GM19025 (cell line): ENCODE measurements around the gene GID8.
A peak's percentile ranks its signal among the peaks of the same experiment; 100 is the strongest.

Source experiments
- ATAC-seq: cut with Tn5 transposase; IDR thresholded peaks from one replicate; pipeline ENCODE4 v1.9.1; 2021; ENCODE audit warnings: mild to moderate bottlenecking, low read depth, moderate library complexity; ENCODE audit not compliant: unreplicated experiment

The GID8 gene

DNA sequence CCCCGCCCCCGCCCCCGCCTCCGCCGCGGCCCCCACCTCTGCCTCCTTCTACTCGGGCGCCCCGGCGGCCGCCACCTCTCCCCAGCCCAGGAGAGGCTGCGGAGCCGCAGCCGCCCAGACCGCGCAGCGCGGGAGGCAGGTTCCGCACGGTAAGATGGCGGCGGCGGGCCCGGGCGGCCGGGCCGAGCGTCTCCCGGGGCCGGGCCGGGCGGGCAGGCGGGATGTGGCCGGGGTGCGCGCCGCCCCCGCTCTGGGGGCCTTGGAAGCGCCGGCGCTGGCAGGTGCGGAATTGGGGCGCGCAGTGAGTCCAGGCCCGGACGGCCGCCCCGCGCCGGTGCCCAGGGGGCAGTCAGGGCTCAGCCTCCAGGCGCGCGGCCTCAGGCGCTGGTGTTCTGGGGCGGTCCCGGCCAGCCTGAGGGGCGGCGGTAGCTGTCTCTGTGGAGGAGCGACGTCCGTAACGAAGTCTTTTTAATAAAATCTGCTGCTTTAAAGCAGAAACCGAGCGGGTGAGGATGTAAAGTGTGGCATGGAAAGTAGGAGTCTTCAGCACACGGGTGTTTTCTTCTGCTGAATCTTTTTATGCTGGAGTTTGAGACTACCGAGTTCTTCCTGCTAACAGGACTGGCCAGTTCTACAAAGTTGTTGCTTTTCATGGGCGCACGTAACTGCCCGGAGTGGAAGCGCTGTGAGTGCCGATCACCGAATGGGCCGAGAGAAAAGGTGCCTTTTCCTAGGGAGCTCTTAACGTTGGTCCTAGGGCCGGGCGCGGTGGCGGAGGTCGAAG lies at the start of gene GID8:
GID8 (plus strand) TSS at position 43 of the 784 bp plus-strand sequence. CDS start 3,356 bp downstream, outside the sequence.
- peak; percentile 39 for ATAC-seq

DNA sequence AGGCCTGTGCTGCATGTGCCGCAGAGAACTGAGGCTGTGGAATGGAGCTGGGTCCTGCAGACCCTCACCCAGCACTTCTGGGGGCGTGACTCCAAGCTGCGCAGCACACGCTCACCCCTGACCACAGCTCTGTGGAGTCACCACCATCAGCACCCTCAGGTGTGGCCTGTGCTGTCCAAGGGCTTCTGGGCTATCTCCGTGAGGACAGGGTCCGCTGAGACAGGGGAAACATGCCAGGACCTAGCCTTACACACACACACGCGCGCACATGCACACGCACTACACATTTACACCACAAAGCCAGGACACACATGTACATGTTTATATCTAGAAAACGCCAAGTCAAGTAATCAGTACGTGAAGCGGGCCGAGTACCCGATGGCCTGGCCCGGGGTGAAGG lies 49.5 kb upstream of the GID8 start:
- ATAC-seq, result no peak

- ATAC-seq, result no peak
Observed at GRCh38 chr20:62888910-62889309, 49.0 kb upstream of the GID8 start.

DNA sequence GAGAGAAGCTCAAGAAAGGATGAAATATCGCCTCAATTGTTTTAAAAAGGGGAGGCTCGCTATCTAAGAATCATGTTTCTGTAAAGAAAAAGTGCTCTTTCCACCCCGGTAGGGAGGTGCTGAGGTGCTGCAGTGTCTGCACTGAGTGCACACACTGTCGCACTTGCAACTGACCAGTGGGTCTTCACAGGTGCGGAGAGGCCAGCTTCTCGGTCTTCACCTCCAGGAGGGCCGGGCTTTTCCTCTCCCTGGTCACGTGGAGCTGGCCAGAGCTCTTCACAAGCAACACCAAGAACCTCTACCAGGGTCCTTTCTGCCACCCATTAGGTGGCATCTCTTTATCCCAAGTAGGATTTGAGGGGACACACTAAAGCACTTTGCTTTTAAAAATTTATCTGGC lies 48.5 kb upstream of the GID8 start:
- ATAC-seq, result no peak

- no peak for ATAC-seq
Observed at GRCh38 chr20:62889871-62890270, 48.1 kb upstream of the GID8 start.

DNA sequence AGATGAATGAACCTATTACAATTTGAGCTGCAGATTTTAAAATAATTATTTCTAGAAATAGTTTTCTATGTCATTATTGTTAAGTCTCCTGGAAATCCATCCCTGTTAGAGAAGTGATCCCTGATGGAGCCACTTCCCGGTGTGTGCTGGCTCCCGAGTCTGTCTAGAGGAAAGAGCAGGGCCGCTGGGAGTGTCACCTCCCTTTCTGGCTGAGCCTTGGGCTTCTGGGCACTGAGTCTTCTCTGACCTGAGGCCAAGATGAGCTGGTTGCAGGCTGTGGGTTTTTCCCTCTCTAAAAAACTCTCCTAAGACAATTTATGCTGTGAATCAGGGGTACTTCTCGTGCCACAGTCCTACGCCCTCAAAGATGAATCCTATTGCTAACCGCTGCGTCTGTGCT lies 47.5 kb upstream of the GID8 start:
- no peak for ATAC-seq

DNA sequence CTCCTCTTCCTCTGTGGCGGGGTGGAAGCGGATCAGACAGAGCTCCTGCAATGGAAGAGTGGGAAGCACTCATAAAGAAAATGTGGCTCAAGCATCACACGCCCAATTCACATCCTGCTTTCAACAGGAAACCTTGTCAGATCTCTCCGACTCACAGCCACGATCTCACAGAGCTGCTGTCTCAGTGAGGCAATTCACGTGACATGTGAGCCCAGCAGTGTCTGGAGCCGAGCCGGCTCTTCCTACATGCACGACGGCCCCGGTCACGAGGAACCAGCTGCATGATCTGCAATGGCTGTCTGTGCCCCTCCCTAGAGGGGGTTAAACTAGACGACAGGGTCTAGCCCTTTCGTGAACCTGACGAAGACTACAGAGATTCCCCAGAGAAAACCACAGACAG lies 46.8 kb upstream of the GID8 start:
- no peak for ATAC-seq

- no peak for ATAC-seq
Observed at GRCh38 chr20:62892348-62893304, 45.3 kb upstream of the GID8 start.

DNA sequence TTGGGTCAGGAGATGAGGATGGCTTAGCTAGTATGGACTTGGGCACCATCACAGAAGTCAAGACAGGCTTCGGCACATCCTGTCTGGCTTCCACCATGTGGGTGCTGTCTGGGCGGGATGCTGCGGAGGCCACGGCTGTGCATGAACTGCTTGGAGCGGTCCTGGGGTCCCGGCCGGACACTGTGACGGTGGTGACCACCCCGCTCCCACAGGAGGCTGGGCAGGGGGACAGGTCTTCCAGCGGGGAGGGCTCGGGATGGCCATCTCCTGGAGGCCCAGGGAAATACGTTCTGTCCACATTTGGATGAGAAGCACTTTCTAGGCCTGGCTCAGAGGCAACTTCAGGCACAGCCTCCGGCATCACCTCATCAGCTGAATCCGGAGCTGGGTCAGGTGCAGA lies 44.2 kb upstream of the GID8 start:
- no peak for ATAC-seq

GRCh38 chr20:62894261-62894660 lies 43.7 kb upstream of the GID8 start:
- ATAC-seq, result no peak

- no peak for ATAC-seq
Observed at GRCh38 chr20:62895539-62895938, 42.4 kb upstream of the GID8 start.

DNA sequence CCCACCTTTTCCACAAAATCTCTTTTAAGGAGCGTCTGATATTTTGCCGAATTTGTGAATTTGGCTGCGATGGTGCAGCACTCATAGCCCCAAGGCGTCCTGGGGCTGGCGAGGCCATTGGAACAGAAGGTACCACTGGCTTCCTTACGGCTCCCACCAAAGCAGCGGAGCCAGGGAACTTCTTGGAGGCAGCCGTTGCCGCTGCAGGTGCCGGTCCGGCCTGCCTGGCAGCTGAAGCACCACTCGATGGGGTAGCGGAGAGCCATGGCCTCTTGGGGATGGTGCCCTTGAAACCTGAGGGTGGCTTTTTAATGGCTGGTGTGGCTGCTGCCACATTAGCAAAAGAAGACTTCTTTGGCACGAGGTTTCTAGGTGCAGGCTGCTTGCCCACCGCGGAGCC lies 41.4 kb upstream of the GID8 start:
- no peak for ATAC-seq

DNA sequence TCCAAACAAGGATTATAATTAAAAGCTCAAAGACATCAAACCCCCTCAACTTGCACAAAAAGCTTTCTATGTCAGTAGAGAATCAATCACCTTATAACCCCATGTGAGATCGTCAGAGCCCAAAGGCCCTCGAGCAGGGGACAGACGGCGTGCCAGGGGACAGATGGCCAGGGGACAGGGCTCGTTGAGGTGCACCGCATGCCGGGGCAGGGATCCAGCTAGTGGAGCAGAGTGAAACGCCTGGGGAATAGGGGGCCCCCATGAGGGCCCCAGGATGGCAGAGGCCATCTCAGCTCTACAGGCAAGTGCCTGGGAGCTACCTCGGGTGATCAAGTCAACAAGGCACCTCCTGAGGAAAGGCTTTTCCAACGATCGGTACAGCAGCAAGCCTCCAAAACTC lies 40.3 kb upstream of the GID8 start:
- no peak for ATAC-seq

DNA sequence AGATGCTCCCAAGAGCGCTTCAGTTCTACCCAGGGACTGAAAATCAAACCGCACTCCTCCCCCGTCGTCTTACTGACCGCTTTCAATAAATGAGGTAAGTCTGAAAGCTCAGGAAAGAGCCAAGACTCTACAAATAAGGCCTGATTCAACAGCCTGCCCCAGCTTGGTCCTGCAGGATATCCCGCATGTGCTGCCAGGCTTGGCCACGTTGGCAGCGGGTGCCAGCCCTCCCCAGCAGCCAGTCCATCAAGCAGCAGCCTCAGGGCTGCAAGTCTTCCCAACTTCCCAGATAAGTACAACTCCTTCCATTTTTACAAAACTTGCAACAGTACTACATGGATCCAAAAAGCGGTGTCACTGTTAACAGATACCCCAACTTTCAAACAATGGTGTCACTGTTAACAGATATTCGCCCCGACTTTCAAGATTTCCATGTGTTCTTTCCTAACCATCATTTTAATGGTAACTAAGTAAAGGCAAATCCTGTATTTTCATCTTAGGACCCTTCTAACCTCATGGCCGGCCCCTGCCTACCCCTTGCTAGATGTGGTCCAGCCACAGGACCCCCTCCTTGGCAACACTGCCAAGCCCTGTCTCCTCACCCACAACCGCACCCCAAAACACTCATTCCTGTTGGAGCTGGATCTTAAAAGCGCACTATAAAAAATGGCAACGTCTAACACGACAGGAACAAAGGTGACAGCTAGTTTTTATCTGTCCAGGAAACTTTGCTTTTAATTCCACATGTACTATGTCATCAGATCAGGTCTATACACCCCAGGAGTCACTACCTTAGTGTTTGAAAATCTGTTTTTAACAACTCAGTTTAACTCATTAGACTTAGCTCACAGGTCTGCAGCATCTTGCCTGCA lies 39.6 kb upstream of the GID8 start:
- ATAC-seq, result no peak

- ATAC-seq, result no peak
Observed at GRCh38 chr20:62898970-62899632, 38.8 kb upstream of the GID8 start.

- ATAC-seq, result no peak
Observed at GRCh38 chr20:62899633-62900051, 38.3 kb upstream of the GID8 start.

GRCh38 chr20:62900052-62900691 lies 37.8 kb upstream of the GID8 start:
- peak; percentile 58 for ATAC-seq

DNA sequence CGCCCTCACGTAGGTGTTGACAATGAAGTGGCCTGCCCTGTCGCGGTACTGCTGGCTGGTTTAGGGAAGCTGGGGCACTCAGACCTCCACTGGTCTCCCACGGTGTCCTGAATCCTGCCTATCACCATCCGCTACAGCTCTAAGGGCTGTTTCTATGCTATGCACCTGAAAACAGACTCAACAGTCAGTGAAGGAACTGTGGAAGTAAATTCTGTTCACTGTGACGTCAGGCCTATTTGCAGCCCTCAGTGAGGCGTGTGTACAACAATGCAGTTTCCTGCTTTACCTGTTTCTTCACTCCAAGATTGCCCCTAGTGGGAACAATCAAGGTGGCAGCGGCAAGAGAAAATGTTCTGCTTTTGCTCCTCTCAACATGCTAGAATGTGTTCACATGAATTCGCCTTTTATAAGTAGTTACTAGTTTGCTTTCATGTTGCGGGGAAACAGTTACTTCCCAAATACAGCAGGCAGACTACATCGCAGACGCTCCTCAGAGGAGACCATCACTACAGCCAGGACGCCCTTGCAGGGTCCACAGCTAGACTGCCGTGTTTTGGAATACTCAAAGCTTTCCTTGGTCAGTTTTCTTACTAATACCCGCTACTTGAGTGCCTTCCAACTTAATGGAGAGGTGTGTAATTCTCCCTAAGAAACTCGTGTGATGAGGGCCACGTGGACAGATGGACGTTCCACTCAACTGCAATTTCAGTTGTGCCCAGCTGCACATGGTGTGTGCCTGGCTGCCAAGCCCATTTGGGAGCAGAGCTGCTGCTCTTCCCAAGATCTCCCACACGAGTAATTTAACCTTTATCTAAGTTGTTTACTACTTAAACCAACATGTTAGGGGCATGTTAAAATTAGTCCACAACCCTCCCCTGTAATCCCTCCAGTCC lies 37.0 kb upstream of the GID8 start:
- ATAC-seq, result no peak

DNA sequence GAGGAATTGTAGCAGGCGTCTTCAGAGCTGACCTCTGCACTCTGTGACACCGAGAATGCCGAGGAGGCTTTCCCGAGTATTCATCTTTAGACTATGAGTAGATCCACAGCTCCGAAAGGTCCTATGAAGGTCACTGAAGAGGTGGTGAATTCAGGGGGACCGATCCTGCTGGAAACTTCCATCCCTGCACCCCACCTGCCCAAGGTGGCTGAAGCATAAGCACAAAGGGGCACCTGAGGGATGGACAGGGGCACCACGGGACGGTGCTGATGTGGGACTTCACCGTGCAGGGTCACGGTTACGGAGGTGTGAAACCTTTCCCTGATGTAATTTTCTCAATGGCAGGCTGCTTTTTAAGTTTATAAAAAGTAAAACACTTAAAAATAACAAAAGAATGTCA lies 36.1 kb upstream of the GID8 start:
- no peak for ATAC-seq
